Measurements from ENCODE around the gene BICD2.
"Not testable (repeated sequence)": the region's sequence is repeated elsewhere in the genome, so short reads cannot be mapped to it uniquely, and the experiment has no call there.

DNA sequence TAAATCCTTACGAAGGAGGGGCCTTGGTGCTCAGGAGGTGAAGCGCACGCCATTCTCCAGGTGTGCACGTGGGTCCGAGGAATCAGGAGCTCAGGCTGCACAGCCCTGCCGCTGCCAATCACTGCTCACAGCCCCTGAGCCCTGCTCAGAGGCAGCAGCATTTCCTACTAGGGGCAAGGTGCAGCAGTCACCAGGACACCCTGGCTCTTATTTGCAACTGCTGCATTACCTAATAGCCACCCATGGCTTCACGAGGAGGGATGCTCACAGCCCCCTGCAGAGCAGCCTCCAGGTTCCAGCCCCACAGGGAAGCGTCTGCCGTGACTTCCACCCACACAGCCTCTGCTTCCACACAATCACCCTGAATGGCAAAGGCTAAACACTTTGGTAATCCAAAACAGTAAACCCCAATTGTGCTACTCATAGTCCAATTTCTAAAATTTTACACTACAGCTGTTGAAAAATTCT, 31.7 kb upstream of the BICD2 start:
- TF ChIP-seq PATZ1 (CRISPR knock-in tag; IDR thresholded peaks at IDR 0.05); EZH2 (conservative IDR thresholded peaks at IDR 0.05; ENCODE audit: low read depth, low read length): not testable (repeated sequence)
- TF ChIP-seq, protein P1, sequence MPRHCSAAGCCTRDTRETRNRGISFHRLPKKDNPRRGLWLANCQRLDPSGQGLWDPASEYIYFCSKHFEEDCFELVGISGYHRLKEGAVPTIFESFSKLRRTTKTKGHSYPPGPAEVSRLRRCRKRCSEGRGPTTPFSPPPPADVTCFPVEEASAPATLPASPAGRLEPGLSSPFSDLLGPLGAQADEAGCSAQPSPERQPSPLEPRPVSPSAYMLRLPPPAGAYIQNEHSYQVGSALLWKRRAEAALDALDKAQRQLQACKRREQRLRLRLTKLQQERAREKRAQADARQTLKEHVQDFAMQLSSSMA (CRISPR knock-in tag; IDR thresholded peaks at IDR 0.05) = not testable (repeated sequence)

Measured in HepG2 (cell line).